ENCODE measurements around the gene SYNPO2L. TPM values are rescaled to one million over a fixed set of nuclear protein-coding genes. Genes with fewer than 3 reads are reported as not detected.

The SYNPO2L gene
- total and polyA plus RNA-seq, 8 donors, result 0.02 to 0.31 (median 0.04) TPM; not detected in 5

- H3K4me3 ChIP-seq, result no peak overlapping the region
- WGBS, 2 donors, result 89 to 90% methylated on average over 3 of the region's 3 CpGs
- TF ChIP-seq, protein P1, sequence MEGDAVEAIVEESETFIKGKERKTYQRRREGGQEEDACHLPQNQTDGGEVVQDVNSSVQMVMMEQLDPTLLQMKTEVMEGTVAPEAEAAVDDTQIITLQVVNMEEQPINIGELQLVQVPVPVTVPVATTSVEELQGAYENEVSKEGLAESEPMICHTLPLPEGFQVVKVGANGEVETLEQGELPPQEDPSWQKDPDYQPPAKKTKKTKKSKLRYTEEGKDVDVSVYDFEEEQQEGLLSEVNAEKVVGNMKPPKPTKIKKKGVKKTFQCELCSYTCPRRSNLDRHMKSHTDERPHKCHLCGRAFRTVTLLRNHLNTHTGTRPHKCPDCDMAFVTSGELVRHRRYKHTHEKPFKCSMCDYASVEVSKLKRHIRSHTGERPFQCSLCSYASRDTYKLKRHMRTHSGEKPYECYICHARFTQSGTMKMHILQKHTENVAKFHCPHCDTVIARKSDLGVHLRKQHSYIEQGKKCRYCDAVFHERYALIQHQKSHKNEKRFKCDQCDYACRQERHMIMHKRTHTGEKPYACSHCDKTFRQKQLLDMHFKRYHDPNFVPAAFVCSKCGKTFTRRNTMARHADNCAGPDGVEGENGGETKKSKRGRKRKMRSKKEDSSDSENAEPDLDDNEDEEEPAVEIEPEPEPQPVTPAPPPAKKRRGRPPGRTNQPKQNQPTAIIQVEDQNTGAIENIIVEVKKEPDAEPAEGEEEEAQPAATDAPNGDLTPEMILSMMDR (IDR thresholded peaks at IDR 0.05), result no peak
- ATAC-seq (no peak), FAIRE-seq (no peak), DNase-seq (no peak)
- no peaks in the 10 kb centered on the region for H3K9me3 ChIP-seq
- no peak overlapping the region for H3K27ac ChIP-seq
- H3K36me3 ChIP-seq, result no peaks in the 10 kb centered on the region
- no peaks in the 10 kb centered on the region for H3K4me1 ChIP-seq
- no peaks in the 10 kb centered on the region for H3K27me3 ChIP-seq
- intact Hi-C loops (cut with DNase I), result no loop called here
Measured at GRCh38 chr10:73614720-73615119, 41.1 kb downstream of the SYNPO2L start.

- H3K9me3 ChIP-seq, result no peaks in the 10 kb centered on the region
- intact Hi-C loops (cut with DNase I), result no loop called here
Measured at GRCh38 chr10:73609116-73609515, 46.7 kb downstream of the SYNPO2L start.

GRCh38 chr10:73601486-73601921 is 54.3 kb downstream of the SYNPO2L start:
- WGBS, 2 donors, result 11% methylated on average over 3 of the region's 3 CpGs
- H3K4me3 ChIP-seq, result peak overlapping the region in 1 of 4 donors; percentile 3
- DNase-seq, result peak in 5 of 6 donors; percentile 61 to 70 (median 66)
- H3K9me3 ChIP-seq, result no peaks in the 10 kb centered on the region
- TF ChIP-seq, protein P1 (IDR thresholded peaks at IDR 0.05), result no peak
- H3K36me3 ChIP-seq, result no peaks in the 10 kb centered on the region
- peaks cover 0 to 12% (median 12%) of the 10 kb centered on the region in 3 donors for H3K4me1 ChIP-seq
- FAIRE-seq, result no peak
- H3K27ac ChIP-seq, result peak overlapping the region; percentile 49 to 89 (median 72)
- H3K27me3 ChIP-seq, result no peaks in the 10 kb centered on the region
- intact Hi-C loops (cut with DNase I), result no loop called here
- ATAC-seq, result peak; percentile 94 to 97 (median 95)

More at GRCh38 chr10:73609116-73609515, 46.7 kb downstream of the SYNPO2L start:
- ATAC-seq, result no peak
- FAIRE-seq, result no peak
- Histone ChIP-seq H3K27me3 (no peaks in the 10 kb centered on the region), H3K4me1 (no peaks in the 10 kb centered on the region), H3K36me3 (no peaks in the 10 kb centered on the region), H3K4me3 (no peak overlapping the region), H3K27ac (no peak overlapping the region)
- WGBS, 2 donors, result 86 to 95% methylated on average over 4 of the region's 4 CpGs
- no peak for DNase-seq
- TF ChIP-seq, protein P1 (IDR thresholded peaks at IDR 0.05), result no peak

DNA sequence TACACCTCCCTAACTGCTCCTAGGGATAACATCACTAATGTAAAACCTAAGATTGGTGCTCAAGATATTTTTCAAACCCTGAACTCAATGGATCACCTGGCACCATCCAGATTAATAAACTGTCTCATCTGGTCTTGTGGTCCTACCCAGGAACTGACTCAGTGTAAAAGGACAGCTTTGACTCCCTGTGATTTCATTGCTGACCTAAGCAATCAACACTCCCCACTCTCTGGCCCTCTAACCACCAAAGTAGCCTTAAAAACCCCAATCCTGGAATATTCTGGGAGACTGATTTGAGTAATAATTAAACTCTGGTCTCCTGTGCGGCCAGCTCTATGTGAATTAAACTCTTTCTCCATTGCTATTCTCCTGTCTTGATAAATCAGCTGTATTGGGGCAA is 58.5 kb downstream of the SYNPO2L start:
- DNase-seq, result no peak
- Histone ChIP-seq H3K4me1 (peaks cover 0 to 14% (median 13%) of the 10 kb centered on the region in 3 donors), H3K36me3 (no peaks in the 10 kb centered on the region), H3K4me3 (no peak overlapping the region), H3K9me3 (no peaks in the 10 kb centered on the region), H3K27ac (no peak overlapping the region), H3K27me3 (no peaks in the 10 kb centered on the region)
- TF ChIP-seq, protein P1 (IDR thresholded peaks at IDR 0.05), result no peak
- intact Hi-C loops (cut with DNase I), result no loop called here
- no peak for FAIRE-seq
- 89 to 92% methylated on average over 1 of the region's 1 CpG for WGBS, 2 donors
- no peak for ATAC-seq

Other genes starting within 250 kb of the SYNPO2L start
- gene ANXA7, start 242.0 kb downstream of the SYNPO2L start, total RNA-seq, result 10 to 100 TPM; 31.0 to 59.5 (median 45.4) TPM
- gene ANXA7, start 242.0 kb downstream of the SYNPO2L start, polyA plus RNA-seq, result 10 to 100 TPM; 21.6 to 58.5 TPM
- 1 to 10 TPM in 3 of 6 donors, under 1 TPM in 3; 0.28 to 1.3 (median 1.0) TPM for gene MSS51, start 222.5 kb downstream of the SYNPO2L start, total RNA-seq
- gene MSS51, start 222.5 kb downstream of the SYNPO2L start, polyA plus RNA-seq, result 1 to 10 TPM; 2.0 to 2.6 TPM
- gene PPP3CB, start 160.0 kb downstream of the SYNPO2L start, total RNA-seq, result 10 to 100 TPM; 13.6 to 25.2 (median 17.6) TPM
- gene PPP3CB, start 160.0 kb downstream of the SYNPO2L start, polyA plus RNA-seq, result 10 to 100 TPM; 18.6 to 29.9 TPM
- 10 to 100 TPM; 14.8 to 49.9 (median 27.4) TPM for gene USP54, start 64.7 kb downstream of the SYNPO2L start, total RNA-seq
- 10 to 100 TPM; 12.1 to 15.6 TPM for gene USP54, start 64.7 kb downstream of the SYNPO2L start, polyA plus RNA-seq
- gene MYOZ1, start 14.6 kb downstream of the SYNPO2L start, total RNA-seq, result under 1 TPM in 2 of 6 donors, not detected in 4; 0.21 to 0.31 TPM
- 1 to 10 TPM in 1 of 2 donors, under 1 TPM in 1; 0.11 to 1.2 TPM for gene MYOZ1, start 14.6 kb downstream of the SYNPO2L start, polyA plus RNA-seq
- gene AGAP5, start 42.1 kb upstream of the SYNPO2L start, total RNA-seq, result 1 to 10 TPM; 4.3 to 8.7 (median 7.0) TPM
- gene AGAP5, start 42.1 kb upstream of the SYNPO2L start, polyA plus RNA-seq, result 10 to 100 TPM; 11.8 to 18.4 TPM
- gene SEC24C, start 88.3 kb upstream of the SYNPO2L start, total RNA-seq, result 10 to 100 TPM; 23.3 to 42.5 (median 30.2) TPM
- gene SEC24C, start 88.3 kb upstream of the SYNPO2L start, polyA plus RNA-seq, result 10 to 100 TPM; 33.1 to 36.2 TPM
- gene CHCHD1, start 126.0 kb upstream of the SYNPO2L start, total RNA-seq, result 1 to 10 TPM; 4.4 to 9.6 (median 7.3) TPM
- gene CHCHD1, start 126.0 kb upstream of the SYNPO2L start, polyA plus RNA-seq, result 10 to 100 TPM; 26.3 to 31.7 TPM
- 10 to 100 TPM; 20.7 to 73.3 (median 38.0) TPM for gene ZSWIM8, start 129.6 kb upstream of the SYNPO2L start, total RNA-seq
- 100 to 1,000 TPM; 160 to 187 TPM for gene ZSWIM8, start 129.6 kb upstream of the SYNPO2L start, polyA plus RNA-seq
- 10 to 100 TPM in 3 of 6 donors, 1 to 10 TPM in 3; 7.8 to 20.5 (median 10.2) TPM for gene NDST2, start 155.6 kb upstream of the SYNPO2L start, total RNA-seq
- gene NDST2, start 155.6 kb upstream of the SYNPO2L start, polyA plus RNA-seq, result 10 to 100 TPM; 12.6 to 17.7 TPM
- 10 to 100 TPM in 1 of 6 donors, 1 to 10 TPM in 5; 5.3 to 10.5 (median 7.6) TPM for gene CAMK2G, start 218.5 kb upstream of the SYNPO2L start, total RNA-seq
- 10 to 100 TPM in 1 of 2 donors, 1 to 10 TPM in 1; 9.0 to 18.4 TPM for gene CAMK2G, start 218.5 kb upstream of the SYNPO2L start, polyA plus RNA-seq